ENCODE data around the gene TIA1. TPM values are rescaled to one million over a fixed set of nuclear protein-coding genes. Genes with fewer than 3 reads are reported as not detected.

Gene TIA1
- total RNA-seq, 2 experiments from 2014 or later, result 121 to 129 TPM

DNA sequence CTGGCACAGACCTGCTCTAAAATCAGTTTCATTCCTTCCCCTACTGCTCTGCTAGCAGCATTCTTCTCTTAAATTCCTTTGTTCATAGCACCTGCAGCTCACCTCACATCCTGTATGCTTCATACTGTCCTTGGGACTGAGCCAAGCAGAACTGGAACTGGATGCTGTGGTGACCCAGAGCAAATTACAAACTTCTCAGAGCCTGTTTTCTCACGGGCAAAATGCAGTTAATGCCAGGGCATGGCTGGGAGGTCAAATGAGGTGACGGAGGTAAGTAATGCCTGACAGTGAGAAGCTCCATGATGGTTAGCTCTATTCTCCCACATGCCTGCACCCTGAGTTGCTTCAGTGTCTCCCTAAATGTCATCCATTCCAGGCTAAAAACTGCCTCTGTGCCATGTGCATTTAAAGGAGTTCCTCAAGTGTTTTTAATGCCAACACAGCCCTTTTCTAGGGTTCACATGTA is 87.3 kb downstream of the TIA1 start:
- H3K9me3 ChIP-seq (ENCODE audit: low read length), result no peaks in the 10 kb centered on the region
- peaks cover 57% of the 10 kb centered on the region for H3K36me3 ChIP-seq (ENCODE audit: insufficient read depth, low read length)
- CTCF ChIA-PET (ENCODE audit: unreplicated experiment), result no interaction called here
- TF ChIP-seq, protein P1, sequence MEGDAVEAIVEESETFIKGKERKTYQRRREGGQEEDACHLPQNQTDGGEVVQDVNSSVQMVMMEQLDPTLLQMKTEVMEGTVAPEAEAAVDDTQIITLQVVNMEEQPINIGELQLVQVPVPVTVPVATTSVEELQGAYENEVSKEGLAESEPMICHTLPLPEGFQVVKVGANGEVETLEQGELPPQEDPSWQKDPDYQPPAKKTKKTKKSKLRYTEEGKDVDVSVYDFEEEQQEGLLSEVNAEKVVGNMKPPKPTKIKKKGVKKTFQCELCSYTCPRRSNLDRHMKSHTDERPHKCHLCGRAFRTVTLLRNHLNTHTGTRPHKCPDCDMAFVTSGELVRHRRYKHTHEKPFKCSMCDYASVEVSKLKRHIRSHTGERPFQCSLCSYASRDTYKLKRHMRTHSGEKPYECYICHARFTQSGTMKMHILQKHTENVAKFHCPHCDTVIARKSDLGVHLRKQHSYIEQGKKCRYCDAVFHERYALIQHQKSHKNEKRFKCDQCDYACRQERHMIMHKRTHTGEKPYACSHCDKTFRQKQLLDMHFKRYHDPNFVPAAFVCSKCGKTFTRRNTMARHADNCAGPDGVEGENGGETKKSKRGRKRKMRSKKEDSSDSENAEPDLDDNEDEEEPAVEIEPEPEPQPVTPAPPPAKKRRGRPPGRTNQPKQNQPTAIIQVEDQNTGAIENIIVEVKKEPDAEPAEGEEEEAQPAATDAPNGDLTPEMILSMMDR (conservative IDR thresholded peaks at IDR 0.05; ENCODE audit: low read length), result no peak
- no peak for TF ChIP-seq EZH2phosphoT487 (IDR thresholded peaks at IDR 0.05; ENCODE audit: borderline replicate concordance, low read depth, low read length)
- POLR2A ChIA-PET, result interaction anchor here (1.9 kb wide), 1 partner anchor 13 kb away, joined by 6 read pairs; no protein-coding TSS in a partner anchor
- intact Hi-C loops (cut with micrococcal nuclease; ENCODE audit: unreplicated experiment), result no loop called here
- H3K9me2 ChIP-seq (ENCODE audit: insufficient read depth, low read length), result no peaks in the 10 kb centered on the region
- no peak overlapping the region for H3K4me3 ChIP-seq (ENCODE audit: low read depth, low read length, poor library complexity, severe bottlenecking)
- no peak overlapping the region for H2AFZ ChIP-seq (ENCODE audit: low read length)
- peaks cover 12% of the 10 kb centered on the region for H3K4me1 ChIP-seq (ENCODE audit: insufficient read depth, low read length, poor library complexity, severe bottlenecking)
- no TSS peak for BruUV-seq (replicated peaks)
- peak overlapping the region; percentile 45 for H3K27ac ChIP-seq (ENCODE audit: low read depth, low read length, poor library complexity, severe bottlenecking)
- peak overlapping the region; percentile 22; the same call in 1 of the 2 replicates for H3K4me2 ChIP-seq (ENCODE audit: low read length)
- peak; percentile 54 for DNase-seq (ENCODE audit: low spot score)
- H4K20me1 ChIP-seq (ENCODE audit: insufficient read depth, low read length), result no peaks in the 10 kb centered on the region
- H3K79me2 ChIP-seq (ENCODE audit: insufficient read depth, low read depth, low read length), result no peaks in the 10 kb centered on the region

DNA sequence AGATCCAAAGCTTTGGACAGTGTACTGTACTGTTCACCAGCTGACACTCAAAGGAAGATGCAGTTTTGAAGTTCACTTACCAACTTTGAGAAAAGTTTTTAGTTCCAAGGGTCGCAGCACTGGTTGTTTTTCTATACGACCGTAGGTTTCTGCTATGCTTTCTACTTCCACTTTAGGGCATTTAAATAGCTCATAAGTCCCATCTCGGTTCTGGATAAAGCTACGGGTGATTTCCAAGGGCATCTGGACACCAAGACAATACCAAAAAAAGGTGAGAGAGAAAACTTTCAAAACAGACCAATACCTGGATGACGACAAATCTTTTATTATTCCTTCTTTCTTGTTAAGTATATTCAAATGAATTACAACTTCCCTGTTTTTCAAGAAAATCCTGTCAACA is 87.9 kb downstream of the TIA1 start:
- no peaks in the 10 kb centered on the region for H4K20me1 ChIP-seq (ENCODE audit: insufficient read depth, low read length)
- TF ChIP-seq EZH2phosphoT487 (IDR thresholded peaks at IDR 0.05; ENCODE audit: borderline replicate concordance, low read depth, low read length), result no peak
- no peak for DNase-seq (ENCODE audit: low spot score)
- CTCF ChIA-PET (ENCODE audit: unreplicated experiment), result no interaction called here
- TSS peak; percentile 51 for BruUV-seq (replicated peaks)
- no peaks in the 10 kb centered on the region for H3K79me2 ChIP-seq (ENCODE audit: insufficient read depth, low read depth, low read length)
- intact Hi-C loops (cut with micrococcal nuclease; ENCODE audit: unreplicated experiment), result no loop called here
- peaks cover 12% of the 10 kb centered on the region for H3K4me1 ChIP-seq (ENCODE audit: insufficient read depth, low read length, poor library complexity, severe bottlenecking)
- no peak overlapping the region for H3K4me3 ChIP-seq (ENCODE audit: low read depth, low read length, poor library complexity, severe bottlenecking)
- POLR2A ChIA-PET, result interaction anchor here (1.9 kb wide), 1 partner anchor 13 kb away, joined by 6 read pairs; no protein-coding TSS in a partner anchor
- no peaks in the 10 kb centered on the region for H3K9me2 ChIP-seq (ENCODE audit: insufficient read depth, low read length)
- peak overlapping the region; percentile 22; the same call in 1 of the 2 replicates for H3K4me2 ChIP-seq (ENCODE audit: low read length)
- no peak overlapping the region for H2AFZ ChIP-seq (ENCODE audit: low read length)
- H3K36me3 ChIP-seq (ENCODE audit: insufficient read depth, low read length), result peaks cover 54% of the 10 kb centered on the region
- H3K27ac ChIP-seq (ENCODE audit: low read depth, low read length, poor library complexity, severe bottlenecking), result peak overlapping the region; percentile 45
- H3K9me3 ChIP-seq (ENCODE audit: low read length), result no peaks in the 10 kb centered on the region

Small RNA genes lying within 50 kb of the gene (microRNA-seq; reads per million reads assigned to microRNA genes)
- not detected for gene MIR1285-2 (ENCODE audit: borderline replicate concordance)

Small RNA genes lying within 50 kb of the gene (small RNA-seq; reads per million reads assigned to genes)
- gene AC016700.2 (not detected), gene MIR1285-2 (not detected)

Other genes with a start within 250 kb of the TIA1 start
- gene PCBP1, start 161.2 kb downstream of the TIA1 start, total RNA-seq (2014; rRNA removed; shearing (Covaris generic)), result 54.8 and 58.2 TPM in 2 replicates
- gene PCBP1, start 161.2 kb downstream of the TIA1 start, total RNA-seq (2022), result 393 and 423 TPM in 2 replicates
- 24.5 and 26.8 TPM in 2 replicates for gene C2orf42, start 57.6 kb downstream of the TIA1 start, total RNA-seq (2014; rRNA removed; shearing (Covaris generic))
- 19.0 and 21.3 TPM in 2 replicates for gene C2orf42, start 57.6 kb downstream of the TIA1 start, total RNA-seq (2022)
- gene PCYOX1, start 9.5 kb upstream of the TIA1 start, total RNA-seq (2014; rRNA removed; shearing (Covaris generic)), result 4.8 and 4.9 TPM in 2 replicates
- gene PCYOX1, start 9.5 kb upstream of the TIA1 start, total RNA-seq (2022), result 8.5 and 10.5 TPM in 2 replicates
- gene SNRPG, start 45.1 kb upstream of the TIA1 start, total RNA-seq (2014; rRNA removed; shearing (Covaris generic)), result 221 and 309 TPM in 2 replicates
- 295 and 349 TPM in 2 replicates for gene SNRPG, start 45.1 kb upstream of the TIA1 start, total RNA-seq (2022)
- gene FAM136A, start 53.4 kb upstream of the TIA1 start, total RNA-seq (2014; rRNA removed; shearing (Covaris generic)), result 57.2 and 71.0 TPM in 2 replicates
- gene FAM136A, start 53.4 kb upstream of the TIA1 start, total RNA-seq (2022), result 70.8 and 82.2 TPM in 2 replicates